Smooth muscle cell (in vitro differentiated cells): Measurements from ENCODE around the gene HARS1. TPM values are rescaled to one million over a fixed set of nuclear protein-coding genes. Genes with fewer than 3 reads are reported as not detected.
A peak's percentile ranks its signal among the peaks of the same experiment; 100 is the strongest.

ENCODE experiments used
- DNase-seq: peaks from one replicate; lab custom pipeline; 2025; ENCODE audit not compliant: unreplicated experiment; lab: John Stamatoyannopoulos, UW
- H2AFZ ChIP-seq: fragments of 200-600 bp; sonication (generic); 2 replicates; pipeline ENCODE4 v1.6.0; 2016; ENCODE audit warnings: antibody characterized with exemption, low read depth, mild to moderate bottlenecking
- H3F3A ChIP-seq: fragments of 200-600 bp; sonication (generic); 2 replicates; pipeline ENCODE4 v1.6.0; 2017; ENCODE audit warnings: antibody characterized with exemption, low read depth
- H3K27ac ChIP-seq: fragments of 200-600 bp; sonication (generic); 2 replicates; pipeline ENCODE4 v1.5.1; 2016; ENCODE audit warnings: low read depth, mild to moderate bottlenecking
- H3K27me3 ChIP-seq: fragments of 200-600 bp; sonication (generic); 2 replicates; pipeline ENCODE4 v1.6.1; 2016; ENCODE audit warnings: low read depth, mild to moderate bottlenecking
- H3K36me3 ChIP-seq: fragments of 200-600 bp; sonication (generic); 2 replicates; pipeline ENCODE4 v1.5.1; 2016; ENCODE audit warnings: low read depth
- H3K4me1 ChIP-seq: fragments of 200-600 bp; sonication (generic); 2 replicates; pipeline ENCODE4 v1.5.1; 2016; ENCODE audit warnings: low read depth
- H3K4me2 ChIP-seq: fragments of 200-600 bp; sonication (generic); 2 replicates; pipeline ENCODE4 v1.6.0; 2016; ENCODE audit warnings: mild to moderate bottlenecking
- H3K4me3 ChIP-seq: fragments of 200-600 bp; sonication (generic); 2 replicates; pipeline ENCODE4 v1.5.1; 2016; ENCODE audit warnings: mild to moderate bottlenecking
- H3K79me2 ChIP-seq: fragments of 200-600 bp; sonication (generic); 2 replicates; pipeline ENCODE4 v1.6.0; 2016; ENCODE audit warnings: low read depth, mild to moderate bottlenecking
- H3K9ac ChIP-seq: fragments of 200-600 bp; sonication (generic); 2 replicates; pipeline ENCODE4 v1.6.0; 2016; ENCODE audit warnings: low read depth
- H3K9me3 ChIP-seq: fragments of 200-600 bp; sonication (generic); replicated peaks from 2 replicates; pipeline ENCODE4 v1.5.1; 2016; ENCODE audit warnings: low read depth
- H4K20me1 ChIP-seq: fragments of 200-600 bp; sonication (generic); 2 replicates; pipeline ENCODE4 v1.6.0; 2016; ENCODE audit warnings: low read depth
- WGBS: methylation state at CpG from one replicate; pipeline ENCODE4 v1.1.7; 2016; ENCODE audit warnings: low lambda C conversion rate; 5-methylcytosine and 5-hydroxymethylcytosine counted together
- polyA plus RNA-seq: library from polyadenylated mRNA; unstranded; fragments of >200 nt; fragmentation: Nextera tagmentation; extraction: Ambion mirVana; gene quantifications from 2 replicates; pipeline ENCODE4 v1.2.1, GENCODE V29; 2016
- total RNA-seq: library from RNA; depleted of rRNA; stranded (reverse); fragments of >200 nt; gene quantifications from 2 replicates; pipeline ENCODE4 v1.2.3, GENCODE V29; 2014
- TF ChIP-seq, protein P1 (sequence below): fragments of 200-600 bp; sonication (generic); IDR thresholded peaks from 2 replicates; pipeline ENCODE4 v1.5.1; 2017; ENCODE audit warnings: borderline replicate concordance, mild to moderate bottlenecking, antibody characterized with exemption; ENCODE audit not compliant: insufficient read depth, poor library complexity, severe bottlenecking

Gene HARS1
- total and polyA plus RNA-seq, 2 experiments from 2014 or later, result 29.4 to 72.1 TPM

DNA sequence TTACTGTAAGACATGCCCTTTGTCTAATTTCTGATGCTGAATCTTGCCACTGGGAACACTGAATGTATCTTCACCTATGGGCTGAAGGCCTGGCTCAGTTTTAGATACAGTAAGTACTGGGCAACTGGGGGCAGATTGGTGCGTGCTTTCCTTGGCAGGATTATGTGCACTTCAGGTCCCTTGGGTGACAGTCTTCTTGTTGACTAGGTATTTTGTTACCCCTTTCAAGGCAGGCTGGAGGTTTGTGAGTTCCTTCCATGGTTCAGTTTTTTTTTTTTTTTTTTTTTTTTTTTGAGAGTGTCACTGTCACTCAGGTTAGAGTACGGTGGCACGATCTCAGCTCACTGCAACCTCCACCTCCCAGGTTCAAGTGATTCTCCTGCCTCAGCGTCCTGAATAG, 16.6 kb upstream of the HARS1 start:
- H3K79me2 ChIP-seq, result no peaks in the 10 kb centered on the region
- no peak overlapping the region for H2AFZ ChIP-seq
- H3K36me3 ChIP-seq, result peaks cover 24% of the 10 kb centered on the region
- no peaks in the 10 kb centered on the region for H3K4me1 ChIP-seq
- no peaks in the 10 kb centered on the region for H3K27me3 ChIP-seq
- 100% methylated on average over 4 of the region's 4 CpGs for WGBS
- no peak overlapping the region for H3K4me2 ChIP-seq
- H3K27ac ChIP-seq, result no peak overlapping the region
- DNase-seq, result no peak
- peaks cover 21% of the 10 kb centered on the region for H3F3A ChIP-seq
- H3K4me3 ChIP-seq, result no peak overlapping the region
- TF ChIP-seq, protein P1, sequence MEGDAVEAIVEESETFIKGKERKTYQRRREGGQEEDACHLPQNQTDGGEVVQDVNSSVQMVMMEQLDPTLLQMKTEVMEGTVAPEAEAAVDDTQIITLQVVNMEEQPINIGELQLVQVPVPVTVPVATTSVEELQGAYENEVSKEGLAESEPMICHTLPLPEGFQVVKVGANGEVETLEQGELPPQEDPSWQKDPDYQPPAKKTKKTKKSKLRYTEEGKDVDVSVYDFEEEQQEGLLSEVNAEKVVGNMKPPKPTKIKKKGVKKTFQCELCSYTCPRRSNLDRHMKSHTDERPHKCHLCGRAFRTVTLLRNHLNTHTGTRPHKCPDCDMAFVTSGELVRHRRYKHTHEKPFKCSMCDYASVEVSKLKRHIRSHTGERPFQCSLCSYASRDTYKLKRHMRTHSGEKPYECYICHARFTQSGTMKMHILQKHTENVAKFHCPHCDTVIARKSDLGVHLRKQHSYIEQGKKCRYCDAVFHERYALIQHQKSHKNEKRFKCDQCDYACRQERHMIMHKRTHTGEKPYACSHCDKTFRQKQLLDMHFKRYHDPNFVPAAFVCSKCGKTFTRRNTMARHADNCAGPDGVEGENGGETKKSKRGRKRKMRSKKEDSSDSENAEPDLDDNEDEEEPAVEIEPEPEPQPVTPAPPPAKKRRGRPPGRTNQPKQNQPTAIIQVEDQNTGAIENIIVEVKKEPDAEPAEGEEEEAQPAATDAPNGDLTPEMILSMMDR, result no peak
- H3K9me3 ChIP-seq, result no peaks in the 10 kb centered on the region
- no peaks in the 10 kb centered on the region for H4K20me1 ChIP-seq
- H3K9ac ChIP-seq, result no peak overlapping the region

DNA sequence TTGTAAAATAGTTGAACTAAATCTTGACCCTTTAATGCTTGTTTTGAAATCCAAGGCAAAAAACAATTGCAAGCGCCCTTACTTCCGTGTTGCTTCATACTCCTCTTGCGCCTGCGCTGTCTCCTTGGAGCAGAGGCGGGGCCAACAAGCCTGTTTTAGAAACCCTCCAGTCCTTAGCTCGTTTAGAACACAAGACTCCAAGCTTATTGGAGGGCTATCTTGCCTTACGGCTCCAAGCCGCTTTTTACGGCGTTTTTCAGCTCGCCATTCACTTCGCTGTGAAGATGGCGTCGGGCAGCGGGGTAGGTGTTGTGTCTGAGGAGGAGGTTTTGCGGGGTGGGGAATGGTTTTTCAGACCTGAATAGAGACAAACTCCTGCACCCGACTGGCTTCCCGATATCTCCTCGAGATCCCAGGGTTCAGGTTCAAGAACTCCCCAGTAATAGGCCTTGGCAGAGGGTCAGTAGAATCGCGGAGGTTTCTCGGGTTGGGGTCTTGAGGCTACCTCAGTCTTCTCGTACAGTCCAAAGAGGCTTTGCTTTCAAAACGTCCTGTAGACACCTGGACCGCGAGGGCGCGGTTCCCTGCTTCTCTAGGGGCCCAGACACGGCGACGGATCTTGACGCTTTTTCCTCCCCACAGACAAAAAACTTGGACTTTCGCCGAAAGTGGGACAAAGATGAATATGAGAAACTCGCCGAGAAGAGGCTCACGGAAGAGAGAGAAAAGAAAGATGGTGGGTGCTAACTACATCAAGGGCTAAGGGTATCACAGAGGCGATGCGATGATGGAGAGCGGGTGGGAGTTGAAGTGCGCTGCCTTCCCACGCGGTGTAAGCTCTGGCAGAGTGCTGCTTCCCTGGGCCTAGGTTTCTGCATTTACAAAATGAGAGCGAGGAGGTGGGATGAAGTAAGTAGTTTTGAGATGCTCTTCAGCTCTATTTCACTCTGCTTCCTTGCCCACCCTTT, 9.3 kb upstream of the HARS1 start, which contains the start of gene ZMAT2:
ZMAT2 (plus strand) TSS at position 271 of the 968 bp plus-strand sequence; CDS start at position 285, 14 bp downstream.
- TF ChIP-seq, protein P1, result no peak

DNA sequence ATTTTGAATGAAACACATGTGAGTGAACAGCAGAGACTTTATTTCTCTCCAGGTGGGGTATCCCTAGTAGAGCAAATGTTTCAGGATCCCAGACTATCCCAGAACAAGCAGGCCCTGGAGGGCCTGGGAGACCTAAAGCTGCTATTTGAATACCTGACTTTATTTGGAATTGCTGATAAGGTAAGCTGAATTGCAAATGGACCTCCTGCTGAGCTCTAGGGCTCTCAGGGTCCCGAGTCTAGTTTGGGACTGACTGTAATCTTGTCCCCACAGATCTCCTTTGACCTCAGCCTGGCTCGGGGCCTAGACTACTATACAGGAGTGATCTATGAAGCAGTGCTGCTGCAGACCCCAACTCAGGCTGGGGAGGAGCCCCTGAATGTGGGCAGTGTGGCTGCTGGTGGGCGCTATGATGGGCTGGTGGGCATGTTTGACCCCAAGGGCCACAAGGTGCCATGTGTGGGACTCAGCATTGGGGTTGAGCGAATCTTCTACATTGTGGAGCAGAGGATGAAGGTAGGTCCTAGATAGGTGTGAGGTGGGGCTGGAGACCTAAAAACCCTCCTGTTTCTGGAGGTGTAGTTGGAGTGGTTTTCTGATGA, 5.8 kb upstream of the HARS1 start:
- Histone ChIP-seq H3K9me3 (no peaks in the 10 kb centered on the region), H3K4me2 (no peak overlapping the region), H3K4me3 (no peak overlapping the region), H4K20me1 (peaks cover 8% of the 10 kb centered on the region), H2AFZ (no peak overlapping the region), H3K36me3 (no peaks in the 10 kb centered on the region), H3K9ac (no peak overlapping the region), H3K27ac (no peak overlapping the region), H3F3A (peaks cover 32% of the 10 kb centered on the region), H3K79me2 (peaks cover 45% of the 10 kb centered on the region), H3K27me3 (no peaks in the 10 kb centered on the region), H3K4me1 (peaks cover 15% of the 10 kb centered on the region)
- WGBS, result 91% methylated on average over 4 of the region's 4 CpGs
- TF ChIP-seq, protein P1, result no peak
- no peak for DNase-seq

More for the DNA sequence above, 9.3 kb upstream of the HARS1 start, which contains the start of gene ZMAT2:
- WGBS, result 5% methylated on average over 44 of the region's 44 CpGs
- Histone ChIP-seq H3K79me2 (peaks cover 22% of the 10 kb centered on the region), H3K4me2 (peak within 1 kb of the TSS; percentile 89), H3K9me3 (no peaks in the 10 kb centered on the region), H3K36me3 (peaks cover 24% of the 10 kb centered on the region), H3K27me3 (no peaks in the 10 kb centered on the region), H3K4me1 (peaks cover 10% of the 10 kb centered on the region), H3K9ac (peak within 1 kb of the TSS; percentile 89), H4K20me1 (peaks cover 8% of the 10 kb centered on the region), H3F3A (peaks cover 35% of the 10 kb centered on the region), H2AFZ (peak within 1 kb of the TSS; percentile 37), H3K27ac (peak within 1 kb of the TSS; percentile 52), H3K4me3 (peak within 1 kb of the TSS; percentile 87)
- peak; percentile 45 for DNase-seq
